Left lung (tissue), 10 donors: ENCODE data around the gene MTA1. TPM values are rescaled to one million over a fixed set of nuclear protein-coding genes. Genes with fewer than 3 reads are reported as not detected.

ENCODE experiments used
- ATAC-seq: fragments of 200-7000 bp; cut with Tn5 transposase; one replicate; pipeline ENCODE4 v1.9.1; 2020; ENCODE audit warnings: moderate library complexity
- DNase-seq, 4 donors: peaks; one replicate each; pipeline ENCODE4 v3.0.0-alpha.2; 2013 to 2020
- H3K27ac ChIP-seq, 2 donors: fragments of 200-600 bp; sonication (generic) in 1 of 2; one replicate each; pipeline versions ENCODE4 v1.5.0 to v1.8.0; 2020 to 2021
- H3K27me3 ChIP-seq, 2 donors: fragments of 200-600 bp; sonication (generic) in 1 of 2; one replicate each; pipeline versions ENCODE4 v1.5.0 to v1.8.0; 2020 to 2021
- H3K36me3 ChIP-seq, 2 donors: fragments of 200-600 bp; sonication (generic) in 1 of 2; one replicate each; pipeline versions ENCODE4 v1.5.0 to v1.8.0; 2020 to 2021
- H3K4me1 ChIP-seq, 2 donors: fragments of 200-600 bp; one replicate each; pipeline ENCODE4 v1.8.0; 2021
- H3K4me3 ChIP-seq, 2 donors: fragments of 200-600 bp; sonication (generic) in 1 of 2; one replicate each; pipeline versions ENCODE4 v1.5.0 to v1.8.0; 2020 to 2021; ENCODE audit warnings: mild to moderate bottlenecking in 1 of 2
- H3K9me3 ChIP-seq, 2 donors: fragments of 200-600 bp; sonication (generic) in 1 of 2; one replicate each; pipeline versions ENCODE4 v1.5.0 to v1.8.0; 2020 to 2021
- CTCF ChIP-seq, 2 donors: fragments of 200-600 bp; sonication (generic) in 1 of 2; IDR thresholded peaks; one replicate each; pipeline versions ENCODE4 v1.5.0 to v1.8.0; 2021; ENCODE audit warnings: antibody characterized with exemption in 2 of 2
- intact Hi-C, 2 donors: fragments of 100-400 bp; cut with DNase I; formaldehyde crosslinking; loops; one replicate each; pipeline versions ENCODE4 v1.11.2 to v1.14.2; 2022
- polyA plus RNA-seq, 6 donors: library from polyadenylated mRNA; unstranded; fragments of 120-200 nt; gene quantifications; one replicate each; pipeline ENCODE4 v1.2.1, GENCODE V29; 2013; ENCODE audit not compliant: insufficient read length in 6 of 6
- total RNA-seq, 2 donors: library from RNA; stranded (reverse); fragmentation: NEBNext Ultra II Directional; extraction: Animal tissue kit (Norgen Biotek cat#: 25700); gene quantifications; one replicate each; pipeline ENCODE4 v1.2.1, GENCODE V29; 2021
- donor health status: DM: no; HTN: yes; CAD: no.
- donor health status: DM: no; HTN: no; CAD: no.

Gene MTA1
- total and polyA plus RNA-seq, 8 donors = 60.6 to 165 (median 118) TPM

- Histone ChIP-seq H3K36me3 (peaks cover 0 to 39% of the 10 kb centered on the region in 2 donors), H3K4me1 (peaks cover 0 to 44% of the 10 kb centered on the region in 2 donors), H3K27ac (peak overlapping the region; percentile 53 to 71), H3K4me3 (no peak overlapping the region), H3K27me3 (no peaks in the 10 kb centered on the region), H3K9me3 (no peaks in the 10 kb centered on the region)
- no peak for TF ChIP-seq CTCF (IDR thresholded peaks at IDR 0.05)
- ATAC-seq (peak; percentile 16), DNase-seq (peak in 1 of 4 donors; percentile 75)
- intact Hi-C loops = no loop called here
These were observed 30.1 kb upstream of the MTA1 start for GRCh38 chr14:105389534-105389933.

GRCh38 chr14:105389976-105390848, 29.4 kb upstream of the MTA1 start:
- ATAC-seq = peak; percentile 38
- peaks cover 0 to 44% of the 10 kb centered on the region in 2 donors for H3K4me1 ChIP-seq

DNA sequence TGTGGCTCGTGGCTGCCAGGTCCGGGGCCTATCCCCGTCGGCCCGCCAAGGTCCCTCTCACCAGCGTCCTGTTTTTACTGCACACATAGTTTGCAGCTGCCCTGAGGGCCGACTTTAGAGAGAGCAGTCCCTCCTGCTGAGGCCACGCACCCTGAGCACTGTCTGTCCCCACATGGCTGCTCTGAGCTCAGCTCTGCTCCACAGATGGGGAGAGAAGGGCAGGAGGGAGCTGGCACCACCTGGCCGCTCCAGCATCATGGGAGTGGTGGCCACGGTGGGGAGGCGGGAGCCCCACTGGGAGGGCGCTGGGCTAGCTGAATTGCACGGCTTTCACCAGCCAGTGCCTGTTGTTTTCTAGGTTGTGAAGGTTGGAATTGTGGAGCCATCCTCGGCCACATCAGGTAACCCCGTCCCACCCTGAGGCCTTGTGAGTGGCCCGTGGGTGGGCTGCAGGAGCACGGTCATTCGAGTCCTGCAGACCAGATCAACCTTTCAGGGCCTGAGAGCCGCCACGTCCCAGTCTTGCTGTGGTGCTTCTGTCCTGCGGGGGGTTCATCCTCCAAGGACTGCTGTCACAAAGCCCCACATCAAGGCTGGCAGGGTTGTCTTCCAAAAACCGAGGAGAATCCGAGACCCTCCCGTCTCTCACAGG, 28.7 kb upstream of the MTA1 start:
- Histone ChIP-seq H3K4me1 (peaks cover 0 to 44% of the 10 kb centered on the region in 2 donors), H3K9me3 (no peaks in the 10 kb centered on the region), H3K4me3 (no peak overlapping the region), H3K27ac (no peak overlapping the region), H3K36me3 (peaks cover 0 to 29% of the 10 kb centered on the region in 2 donors), H3K27me3 (no peaks in the 10 kb centered on the region)
- intact Hi-C loops = no loop called here
- DNase-seq (no peak), ATAC-seq (no peak)
- no peak for TF ChIP-seq CTCF (IDR thresholded peaks at IDR 0.05)

More at GRCh38 chr14:105389976-105390848, 29.4 kb upstream of the MTA1 start:
- Histone ChIP-seq H3K4me3 (no peak overlapping the region), H3K36me3 (peaks cover 0 to 36% of the 10 kb centered on the region in 2 donors), H3K27me3 (no peaks in the 10 kb centered on the region), H3K9me3 (no peaks in the 10 kb centered on the region), H3K27ac (peak overlapping the region; percentile 53 to 71)
- peak in 1 of 4 donors; percentile 78 for DNase-seq
- intact Hi-C loops = no loop called here
- no peak for TF ChIP-seq CTCF (IDR thresholded peaks at IDR 0.05)

GRCh38 chr14:105391541-105391940, 28.1 kb upstream of the MTA1 start:
- no peak for TF ChIP-seq CTCF (IDR thresholded peaks at IDR 0.05)
- H3K4me3 ChIP-seq = no peak overlapping the region
- no peak overlapping the region for H3K27ac ChIP-seq
- H3K36me3 ChIP-seq = peaks cover 0 to 27% of the 10 kb centered on the region in 2 donors
- peak in 1 of 4 donors; percentile 74 for DNase-seq
- H3K9me3 ChIP-seq = no peaks in the 10 kb centered on the region
- no peak for ATAC-seq
- H3K4me1 ChIP-seq = peaks cover 0 to 50% of the 10 kb centered on the region in 2 donors
- H3K27me3 ChIP-seq = no peaks in the 10 kb centered on the region
- intact Hi-C loops = no loop called here
